ENCODE measurements around the gene ATP8B1. TPM values are rescaled to one million over a fixed set of nuclear protein-coding genes. Genes with fewer than 3 reads are reported as not detected.

Gene ATP8B1
- total RNA-seq, 2 donors from 2014 or later, result 18.5 to 41.5 TPM

DNA sequence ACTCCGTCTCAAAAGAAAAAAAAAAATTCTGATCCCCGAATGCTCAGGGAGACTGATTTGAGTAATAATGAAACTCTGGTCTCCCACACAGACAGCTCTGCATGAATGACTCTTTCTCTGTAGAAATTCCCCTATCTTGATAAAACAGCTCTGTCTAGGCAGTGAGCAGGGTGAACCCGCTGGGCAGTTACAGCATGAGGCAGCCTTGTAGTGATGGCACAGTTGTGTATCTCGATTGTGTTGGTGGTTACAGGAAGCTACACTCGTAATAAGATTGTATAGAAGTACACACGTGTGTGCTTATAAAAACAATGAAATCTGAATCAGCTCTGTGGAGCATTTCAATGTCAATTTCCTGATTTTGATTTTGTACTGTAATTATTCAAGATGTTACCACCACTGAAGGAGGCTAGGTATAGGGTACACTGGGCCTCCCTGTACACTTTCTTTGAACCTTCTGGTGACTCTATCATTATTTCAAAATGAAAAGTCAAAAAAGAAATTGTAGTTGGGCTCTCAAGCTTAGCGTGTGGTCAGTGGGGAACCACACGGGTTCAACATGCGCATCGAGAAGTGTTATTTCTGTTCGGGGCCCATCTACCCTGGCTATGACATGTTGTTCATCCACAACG is 34.9 kb upstream of the ATP8B1 start:
- TF ChIP-seq POLR2A (IDR thresholded peaks at IDR 0.05), result no peak
- TF ChIP-seq CTCF (IDR thresholded peaks at IDR 0.05), result no peak
- Histone ChIP-seq H3K4me3 (no peak overlapping the region), H3K9me3 (no peaks in the 10 kb centered on the region), H3K4me1 (no peaks in the 10 kb centered on the region), H3K27me3 (no peaks in the 10 kb centered on the region), H3K36me3 (replicated peaks in 1 of 2; ENCODE audit: insufficient read depth in 1 of 2, low read depth in 2 of 2) (no peaks in the 10 kb centered on the region), H3K27ac (no peak overlapping the region)
- DNase-seq, result no peak
- WGBS, 2 donors, result 81 to 85% methylated on average over 12 of the region's 12 CpGs
- no peak for ATAC-seq
- intact Hi-C loops (cut with DNase I), result no loop called here

- DNase-seq (no peak), ATAC-seq (no peak)
- H3K27ac ChIP-seq, result no peak overlapping the region
- H3K36me3 ChIP-seq (replicated peaks in 1 of 2; ENCODE audit: insufficient read depth in 1 of 2, low read depth in 2 of 2), result no peaks in the 10 kb centered on the region
- WGBS, 2 donors, result 93 to 96% methylated on average over 3 of the region's 3 CpGs
- H3K4me1 ChIP-seq, result no peaks in the 10 kb centered on the region
- H3K9me3 ChIP-seq, result no peaks in the 10 kb centered on the region
- no peaks in the 10 kb centered on the region for H3K27me3 ChIP-seq
- TF ChIP-seq POLR2A (IDR thresholded peaks at IDR 0.05) (no peak), CTCF (IDR thresholded peaks at IDR 0.05) (no peak)
- intact Hi-C loops (cut with DNase I), result no loop called here
- H3K4me3 ChIP-seq, result no peak overlapping the region
Measured at GRCh38 chr18:57836557-57836956, 33.4 kb upstream of the ATP8B1 start.

DNA sequence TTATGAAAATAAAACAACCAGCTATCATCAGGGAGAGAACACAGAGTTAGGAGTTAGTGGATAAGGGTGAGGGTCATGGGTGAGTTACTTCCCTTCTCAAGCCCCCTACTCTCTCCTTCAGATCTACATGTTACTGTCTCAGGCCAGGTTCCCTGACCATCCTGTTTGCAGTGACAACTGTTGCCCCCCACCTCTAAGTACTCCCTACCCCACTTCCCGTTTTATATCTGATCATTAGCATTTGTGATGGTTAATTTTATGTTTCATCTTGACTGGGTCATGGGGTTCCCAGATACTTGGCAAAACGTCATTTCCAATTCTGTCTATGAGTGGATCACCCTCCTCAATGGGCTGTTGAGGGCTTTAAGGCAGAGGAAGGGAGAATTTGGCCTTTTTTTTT is 32.8 kb upstream of the ATP8B1 start:
- DNase-seq, result no peak
- no peak for TF ChIP-seq POLR2A (IDR thresholded peaks at IDR 0.05)
- TF ChIP-seq CTCF (IDR thresholded peaks at IDR 0.05), result no peak
- intact Hi-C loops (cut with DNase I), result no loop called here
- no peak overlapping the region for H3K27ac ChIP-seq
- 81 to 82% methylated on average over 2 of the region's 2 CpGs for WGBS, 2 donors
- no peak overlapping the region for H3K4me3 ChIP-seq
- no peak for ATAC-seq
- H3K4me1 ChIP-seq, result no peaks in the 10 kb centered on the region
- no peaks in the 10 kb centered on the region for H3K27me3 ChIP-seq
- H3K36me3 ChIP-seq (replicated peaks in 1 of 2; ENCODE audit: insufficient read depth in 1 of 2, low read depth in 2 of 2), result no peaks in the 10 kb centered on the region
- H3K9me3 ChIP-seq, result no peaks in the 10 kb centered on the region

DNA sequence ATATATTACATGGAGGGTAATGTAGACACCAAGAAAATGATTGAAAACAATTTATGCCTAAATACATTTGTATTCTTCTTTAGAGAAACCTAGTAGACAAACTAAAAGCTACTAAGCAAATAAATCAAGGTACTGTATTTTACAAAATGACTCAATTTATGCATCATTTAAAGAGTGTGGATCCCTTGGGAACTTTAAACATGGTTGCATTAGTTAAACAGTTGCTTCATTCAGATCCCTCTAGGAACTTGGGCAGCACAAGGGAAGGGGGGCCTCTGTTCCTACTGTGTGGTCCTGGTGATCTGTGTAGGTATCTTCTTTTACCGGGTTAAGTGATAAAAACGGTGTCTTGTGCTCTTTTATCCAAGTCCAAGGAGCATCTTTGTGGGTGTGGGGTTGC is 31.5 kb upstream of the ATP8B1 start:
- no peaks in the 10 kb centered on the region for H3K4me1 ChIP-seq
- TF ChIP-seq CTCF (IDR thresholded peaks at IDR 0.05) (no peak), POLR2A (IDR thresholded peaks at IDR 0.05) (no peak)
- 85 to 89% methylated on average over 2 of the region's 2 CpGs for WGBS, 2 donors
- H3K4me3 ChIP-seq, result no peak overlapping the region
- ATAC-seq (no peak), DNase-seq (no peak)
- no peaks in the 10 kb centered on the region for H3K9me3 ChIP-seq
- intact Hi-C loops (cut with DNase I), result no loop called here
- H3K27me3 ChIP-seq, result no peaks in the 10 kb centered on the region
- no peak overlapping the region for H3K27ac ChIP-seq
- no peaks in the 10 kb centered on the region for H3K36me3 ChIP-seq (replicated peaks in 1 of 2; ENCODE audit: insufficient read depth in 1 of 2, low read depth in 2 of 2)

- DNase-seq (peak in 3 of 4 donors; percentile 36 to 50 (median 42)), ATAC-seq (peak; percentile 80)
- Histone ChIP-seq H3K27ac (peak overlapping the region; percentile 44 to 62 (median 52)), H3K36me3 (replicated peaks in 1 of 2; ENCODE audit: insufficient read depth in 1 of 2, low read depth in 2 of 2) (no peaks in the 10 kb centered on the region), H3K4me1 (no peaks in the 10 kb centered on the region), H3K4me3 (no peak overlapping the region), H3K27me3 (no peaks in the 10 kb centered on the region), H3K9me3 (no peaks in the 10 kb centered on the region)
- TF ChIP-seq POLR2A (IDR thresholded peaks at IDR 0.05) (no peak), CTCF (IDR thresholded peaks at IDR 0.05) (no peak)
- intact Hi-C loops (cut with DNase I), result no loop called here
- WGBS, 2 donors, result 49 to 51% methylated on average over 8 of the region's 8 CpGs
Measured at GRCh38 chr18:57833441-57834101, 30.5 kb upstream of the ATP8B1 start.

Data from body of pancreas (tissue), 4 donors.